Prostate gland (tissue), 2 donors: ENCODE measurements around the gene PSME2. TPM values are rescaled to one million over a fixed set of nuclear protein-coding genes. Genes with fewer than 3 reads are reported as not detected.

Experiments used
- DNase-seq: peaks from one replicate; pipeline ENCODE4 v3.0.0-alpha.2; 2019; ENCODE audit warnings: low spot score
- H3K27ac ChIP-seq, 2 donors: fragments of 200-600 bp; sonication (generic); 2 replicates each; pipeline ENCODE4 v1.5.1; 2017 to 2019
- H3K27me3 ChIP-seq: fragments of 200-600 bp; sonication (generic); replicated peaks from 2 replicates; pipeline ENCODE4 v1.5.1; 2019; ENCODE audit not compliant: insufficient read depth
- H3K36me3 ChIP-seq, 2 donors: fragments of 200-600 bp; sonication (generic); 1 replicate in 1 of 2; 2 replicates in 1 of 2; pipeline versions ENCODE4 v1.5.1 to v1.8.1; 2017 to 2019
- H3K4me1 ChIP-seq: fragments of 200-600 bp; sonication (generic); replicated peaks from 2 replicates; pipeline ENCODE4 v1.5.1; 2019
- H3K4me3 ChIP-seq, 2 donors: fragments of 200-600 bp; sonication (generic); 2 replicates each; pipeline ENCODE4 v1.5.1; 2017 to 2019
- H3K9me3 ChIP-seq: fragments of 200-600 bp; sonication (generic); 2 replicates; pipeline ENCODE4 v1.5.1; 2017
- CTCF ChIP-seq, 4 experiments: fragments of 200-600 bp in 2 of 4; fragments of 450-650 bp in 2 of 4; sonication (generic) in 2 of 4; IDR thresholded peaks; 1 replicate in 3 of 4; 2 replicates in 1 of 4; pipeline ENCODE4 v1.5.1; 2016 to 2019; ENCODE audit warnings: antibody characterized with exemption in 4 of 4, mild to moderate bottlenecking in 2 of 4, moderate library complexity in 2 of 4
- POLR2A ChIP-seq: fragments of 450-650 bp; IDR thresholded peaks from one replicate; pipeline ENCODE4 v1.6.1; 2016; ENCODE audit warnings: antibody characterized with exemption, mild to moderate bottlenecking
- POLR2AphosphoS5 ChIP-seq: sonication (generic); formaldehyde crosslinking; IDR thresholded peaks from one replicate; pipeline ENCODE4 v1.6.1; 2017; ENCODE audit warnings: antibody characterized with exemption
- WGBS: methylation state at CpG from one replicate; pipeline ENCODE4 v1.1.5; 2018; 5-methylcytosine and 5-hydroxymethylcytosine counted together
- intact Hi-C: fragments of 100-400 bp; cut with DNase I; formaldehyde crosslinking; loops from one replicate; pipeline ENCODE4 v1.14.2; 2022
- total RNA-seq, 2 donors: library from RNA; depleted of rRNA; stranded (reverse); fragments of >200 nt; gene quantifications; one replicate each; pipeline ENCODE4 v1.1.0, GENCODE V29; 2016

PSME2 gene
- total RNA-seq, 2 donors from 2014 or later, result 34.5 to 89.3 TPM

- TF ChIP-seq CTCF (IDR thresholded peaks at IDR 0.05) (no peak), POLR2AphosphoS5 (no peak), POLR2A (no peak)
- WGBS, result 2% methylated on average over 14 of the region's 14 CpGs
- no peaks in the 10 kb centered on the region for H3K27me3 ChIP-seq
- no peaks in the 10 kb centered on the region for H3K9me3 ChIP-seq
- peak overlapping the region; percentile 62 to 69 for H3K4me3 ChIP-seq
- peak overlapping the region; percentile 99 for H3K27ac ChIP-seq
- intact Hi-C loops, result loop anchor here (2.0 kb wide), 2 partner anchors 21 to 25 kb away; partner anchors contain the start of genes EMC9 and PCK2
- DNase-seq, result no peak
- peaks cover 6 to 15% of the 10 kb centered on the region in 2 donors for H3K36me3 ChIP-seq
- peaks cover 4% of the 10 kb centered on the region for H3K4me1 ChIP-seq
Measured at GRCh38 chr14:24115422-24116127, 30.8 kb downstream of the PSME2 start.

DNA sequence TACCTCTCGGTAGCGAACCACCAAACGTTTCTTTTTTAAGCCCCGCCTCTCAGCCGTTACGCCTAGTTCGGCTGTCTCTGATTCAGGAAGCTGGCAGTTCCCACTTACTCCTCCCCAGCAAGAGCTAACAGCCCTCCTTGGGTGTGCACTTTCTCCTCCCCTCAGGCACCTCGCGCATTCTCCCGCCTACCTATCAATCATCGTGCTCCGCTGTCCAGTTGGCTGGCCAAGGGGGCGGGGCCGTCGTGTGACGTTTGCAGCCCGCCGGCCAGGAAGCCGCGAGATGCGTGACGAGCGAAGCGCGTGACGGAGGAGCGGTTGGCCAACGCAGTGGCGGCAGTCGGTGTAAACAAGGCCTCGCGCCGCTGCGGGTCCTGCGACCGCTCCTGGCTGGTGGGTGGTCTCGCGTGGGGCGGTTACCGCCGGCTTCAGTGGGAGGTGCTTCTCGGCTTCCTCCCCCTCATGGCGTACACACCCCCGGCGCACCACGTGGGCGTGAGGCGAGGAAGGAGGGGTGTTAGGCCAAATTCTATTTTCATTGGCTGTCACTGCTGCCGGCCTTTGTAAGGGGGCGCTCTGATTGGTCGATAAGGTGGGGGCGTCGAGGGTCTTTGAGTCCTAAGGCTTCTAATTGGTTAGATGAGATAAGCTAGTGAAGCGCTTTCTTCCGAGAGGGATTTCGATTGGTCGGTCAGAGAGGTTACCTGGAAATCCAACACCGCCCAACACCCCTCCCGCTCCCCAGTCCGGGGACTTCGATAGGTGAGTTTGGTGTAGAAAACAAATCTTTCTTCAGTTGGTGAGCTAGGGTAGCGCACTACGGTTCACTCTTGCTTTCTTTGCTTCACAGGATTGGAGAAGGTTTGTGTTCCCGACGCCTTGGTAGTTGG lies 31.6 kb downstream of the PSME2 start, which contains the start of the genes DCAF11 and NRL:
DCAF11 (plus strand) TSS at position 246 of the 890 bp plus-strand sequence. CDS start 818 bp downstream, outside the sequence.
NRL (minus strand) TSS at position 418 of the 890 bp plus-strand sequence. CDS start 32,101 bp downstream, outside the sequence.
- TF ChIP-seq CTCF (IDR thresholded peaks at IDR 0.05) (peak in 1 of 4 experiments; percentile 2), POLR2AphosphoS5 (peak; percentile 93), POLR2A (peak; percentile 84)
- under 1% methylated on average over 64 of the region's 65 CpGs for WGBS
- intact Hi-C loops, result loop anchor here (2.0 kb wide), 2 partner anchors 20 to 26 kb away; partner anchors contain the start of genes EMC9 and PCK2
- peak; percentile 99 for DNase-seq
- Histone ChIP-seq H3K36me3 (peaks cover 2 to 14% of the 10 kb centered on the region in 2 donors), H3K4me3 (peak within 1 kb of the TSS; percentile 62 to 69), H3K4me1 (peaks cover 4% of the 10 kb centered on the region), H3K27me3 (no peaks in the 10 kb centered on the region), H3K27ac (peak within 1 kb of the TSS; percentile 99), H3K9me3 (no peaks in the 10 kb centered on the region)

DNA sequence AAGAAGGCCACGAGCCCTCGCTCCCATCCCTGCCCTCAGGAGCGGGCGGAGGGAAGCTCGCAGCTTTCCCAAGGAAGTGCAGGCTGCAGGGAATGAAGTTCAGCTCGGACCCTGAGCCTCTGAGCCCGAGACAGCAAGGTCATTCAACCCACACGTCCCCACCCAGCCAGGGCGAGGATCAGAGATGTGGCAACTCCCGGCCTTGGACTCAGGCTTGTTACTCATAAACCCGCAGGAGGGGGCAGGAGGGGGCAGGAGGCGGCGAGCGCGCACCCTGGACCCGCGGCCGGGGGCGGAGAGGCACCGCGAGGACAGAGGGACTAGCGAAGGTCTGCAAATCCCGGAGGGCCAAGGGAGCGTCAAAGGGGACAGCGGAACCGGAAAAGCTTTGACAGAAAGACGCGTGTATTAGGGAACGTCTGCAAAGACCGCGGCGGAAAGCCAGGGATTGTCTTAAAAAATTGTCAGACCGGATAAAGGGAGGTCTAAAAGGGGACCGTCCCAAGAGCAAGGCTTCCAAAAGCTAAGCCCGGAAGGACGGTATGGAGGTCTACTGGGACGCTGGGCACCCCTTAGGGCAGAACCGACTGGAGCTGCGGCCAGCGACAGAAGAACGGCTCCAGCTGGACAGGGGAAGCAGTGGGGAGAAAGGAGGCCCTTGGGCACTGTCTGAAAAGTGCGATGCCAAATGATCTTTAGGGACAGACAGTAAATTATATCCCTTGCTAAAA lies 32.4 kb downstream of the PSME2 start:
- TF ChIP-seq CTCF (IDR thresholded peaks at IDR 0.05), result no peak
- no peak for TF ChIP-seq POLR2AphosphoS5
- peak; percentile 26 for TF ChIP-seq POLR2A
- Histone ChIP-seq H3K36me3 (peaks cover 2 to 7% of the 10 kb centered on the region in 2 donors), H3K27ac (peak overlapping the region; percentile 99), H3K27me3 (no peaks in the 10 kb centered on the region), H3K4me3 (peak overlapping the region; percentile 62 to 69), H3K9me3 (no peaks in the 10 kb centered on the region), H3K4me1 (peaks cover 4% of the 10 kb centered on the region)
- DNase-seq, result peak; percentile 75
- WGBS, result under 1% methylated on average over 42 of the region's 42 CpGs
- intact Hi-C loops, result loop anchor here (2.0 kb wide), 2 partner anchors 19 to 27 kb away; partner anchors contain the start of genes EMC9 and PCK2

DNA sequence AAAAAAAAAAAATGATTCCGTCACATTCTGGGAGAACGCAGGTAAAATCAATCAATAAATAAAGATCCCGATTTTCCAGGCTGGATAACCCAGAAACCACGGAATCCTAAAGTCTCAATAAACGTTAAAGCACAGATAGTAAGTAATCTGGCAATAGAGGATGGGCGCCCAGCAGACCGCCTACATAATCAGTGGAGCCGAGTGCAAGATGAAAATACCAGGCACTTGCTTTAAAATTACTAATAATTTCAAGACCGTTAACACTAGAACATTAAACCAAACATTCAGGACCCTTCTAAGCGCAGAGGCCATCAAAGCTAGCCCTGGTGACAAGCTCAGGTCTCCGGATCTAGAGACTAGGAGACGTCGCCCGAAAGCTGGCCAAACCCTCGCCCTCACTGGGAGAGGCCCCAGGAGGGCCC lies 33.0 kb downstream of the PSME2 start:
- Histone ChIP-seq H3K27ac (peak overlapping the region; percentile 99), H3K4me3 (peak overlapping the region; percentile 62 to 69), H3K36me3 (peaks cover 0 to under 1% of the 10 kb centered on the region in 2 donors), H3K9me3 (no peaks in the 10 kb centered on the region), H3K4me1 (peaks cover 4% of the 10 kb centered on the region), H3K27me3 (no peaks in the 10 kb centered on the region)
- 11% methylated on average over 15 of the region's 15 CpGs for WGBS
- no peak for TF ChIP-seq POLR2A
- TF ChIP-seq CTCF (IDR thresholded peaks at IDR 0.05), result no peak
- TF ChIP-seq POLR2AphosphoS5, result no peak
- intact Hi-C loops, result no loop called here
- DNase-seq, result no peak
